Endothelial cell of umbilical vein (primary cell): ENCODE measurements around the gene ACSS1. TPM values are rescaled to one million over a fixed set of nuclear protein-coding genes. Genes with fewer than 3 reads are reported as not detected.

Source experiments
- BruUV-seq: library from RNA; stranded (reverse); fragments of 400-500 nt; replicated peaks from 2 replicates; lab custom pipeline; 2021; lab: Mats Ljungman, UMichigan
- CTCF ChIA-PET: fragments of 300-600, 350-600 bp; sonication (Branson Sonifier 250); formaldehyde crosslinking; loops from one replicate; lab custom pipeline; 2021; ENCODE audit warnings: antibody characterized with exemption, inconsistent platforms; lab: Charles Lee
- POLR2A ChIA-PET: fragments of 300-600, 350-600 bp; sonication (Branson Sonifier 250); formaldehyde crosslinking; loops from one replicate; lab custom pipeline; 2021; ENCODE audit warnings: antibody characterized with exemption, inconsistent platforms; lab: Charles Lee
- DNase-seq: peaks from one replicate; pipeline ENCODE4 v3.0.0-alpha.2; 2011; ENCODE audit warnings: low read depth, low spot score
- FAIRE-seq: peaks from 2 replicates; lab custom pipeline; 2011; peaks lifted over from hg19 to GRCh38; lab: Jason Lieb, UNC
- H2AFZ ChIP-seq: 2 replicates; pipeline ENCODE4 v1.6.0; 2012; ENCODE audit warnings: low read depth, low read length, control low read depth, inconsistent platforms
- H3K27ac ChIP-seq: 2 replicates; pipeline ENCODE4 v1.5.1; 2011; ENCODE audit warnings: low read depth, mild to moderate bottlenecking, control low read depth, low read length, moderate library complexity; ENCODE audit not compliant: insufficient read depth
- H3K27me3 ChIP-seq, 2 experiments: 2 replicates each; pipeline versions ENCODE4 v1.6.0 to v1.6.1; 2011; ENCODE audit warnings: low read length in 2 of 2, mixed read lengths in 1 of 2; ENCODE audit not compliant: control insufficient read depth in 2 of 2, insufficient read depth in 2 of 2
- H3K36me3 ChIP-seq, 2 experiments: 2 replicates in 1 of 2; 3 replicates in 1 of 2; pipeline ENCODE4 v1.5.1; 2011; ENCODE audit warnings: low read length in 2 of 2, mild to moderate bottlenecking in 1 of 2, moderate library complexity in 1 of 2; ENCODE audit not compliant: control insufficient read depth in 2 of 2, insufficient read depth in 2 of 2; ENCODE audit errors: extremely low read depth in 1 of 2
- H3K4me1 ChIP-seq: 3 replicates; pipeline ENCODE4 v1.5.1; 2011; ENCODE audit warnings: mild to moderate bottlenecking, low read length; ENCODE audit not compliant: control insufficient read depth, insufficient read depth; ENCODE audit errors: extremely low read depth
- H3K4me2 ChIP-seq: 2 replicates; pipeline ENCODE4 v1.6.1; 2011; ENCODE audit warnings: low read length, control low read depth, mixed read lengths; ENCODE audit not compliant: insufficient read depth
- H3K4me3 ChIP-seq, 3 experiments: fragments of 200-600 bp in 1 of 3; sonication (generic), shearing (Covaris generic) in 1 of 3; replicated peaks in 1 of 3; 2 replicates each; pipeline ENCODE4 v1.5.1; 2011 to 2016; ENCODE audit warnings: control low read depth in 3 of 3, low read length in 3 of 3, mild to moderate bottlenecking in 2 of 3, inconsistent platforms in 1 of 3, low read depth in 1 of 3, moderate library complexity in 1 of 3; ENCODE audit not compliant: insufficient read depth in 1 of 3
- H3K79me2 ChIP-seq: 2 replicates; pipeline ENCODE4 v1.6.0; 2012; ENCODE audit warnings: low read length, inconsistent platforms; ENCODE audit not compliant: control insufficient read depth, insufficient read depth
- H3K9ac ChIP-seq: replicated peaks from 2 replicates; pipeline ENCODE3; 2011; ENCODE audit warnings: low read length, control low read depth; ENCODE audit not compliant: insufficient read depth; ENCODE audit errors: extremely low read depth
- H3K9me1 ChIP-seq: replicated peaks from 3 replicates; pipeline ENCODE4 v1.6.0; 2011; ENCODE audit warnings: mild to moderate bottlenecking, low read length; ENCODE audit not compliant: control insufficient read depth, insufficient read depth; ENCODE audit errors: extremely low read depth
- H3K9me3 ChIP-seq: replicated peaks from 2 replicates; pipeline ENCODE4 v1.5.1; 2012; ENCODE audit warnings: low read length, inconsistent platforms; ENCODE audit not compliant: control insufficient read depth, insufficient read depth
- H4K20me1 ChIP-seq: replicated peaks from 2 replicates; pipeline ENCODE3; 2011; ENCODE audit warnings: mild to moderate bottlenecking, low read length; ENCODE audit not compliant: control insufficient read depth, insufficient read depth; ENCODE audit errors: extremely low read depth
- CTCF ChIP-seq, 2 donors: IDR thresholded peaks; 1 replicate in 1 of 2; 2 replicates in 1 of 2; pipeline ENCODE4 v1.5.1; 2011; ENCODE audit warnings: low read length in 2 of 2, mild to moderate bottlenecking in 2 of 2, moderate library complexity in 2 of 2, control low read depth in 1 of 2, inconsistent platforms in 1 of 2, low read depth in 1 of 2; ENCODE audit not compliant: insufficient read depth in 1 of 2; ENCODE audit errors: extremely low read depth in 1 of 2
- EZH2 ChIP-seq: IDR thresholded peaks from 2 replicates; pipeline ENCODE4 v1.6.1; 2012; ENCODE audit warnings: borderline replicate concordance, low read depth, mild to moderate bottlenecking, moderate library complexity, low read length, inconsistent platforms; ENCODE audit not compliant: severe bottlenecking
- FOS ChIP-seq: IDR thresholded peaks from 2 replicates; pipeline ENCODE4 v1.6.1; 2011; ENCODE audit warnings: mild to moderate bottlenecking, low read length, moderate library complexity, borderline replicate concordance; ENCODE audit not compliant: insufficient read depth
- GATA2 ChIP-seq: IDR thresholded peaks from 2 replicates; pipeline ENCODE4 v1.7.0; 2011; ENCODE audit warnings: low read depth, mild to moderate bottlenecking, moderate library complexity, mixed read lengths, low read length; ENCODE audit not compliant: insufficient read length, insufficient read depth
- JUN ChIP-seq: IDR thresholded peaks from 2 replicates; pipeline ENCODE4 v1.6.1; 2011; ENCODE audit warnings: borderline replicate concordance, low read depth; ENCODE audit not compliant: insufficient read length, insufficient read depth
- MAX ChIP-seq: IDR thresholded peaks from 2 replicates; pipeline ENCODE4 v1.6.1; 2011; ENCODE audit not compliant: insufficient read depth, insufficient read length
- MYC ChIP-seq: IDR thresholded peaks from one replicate; pipeline ENCODE4 v1.6.1; 2011; ENCODE audit warnings: mild to moderate bottlenecking, low read depth, low read length
- POLR2A ChIP-seq: IDR thresholded peaks from 2 replicates; pipeline ENCODE4 v1.6.1; 2012; ENCODE audit warnings: low read depth, mild to moderate bottlenecking, control low read depth, low read length
- POLR2AphosphoS5 ChIP-seq: IDR thresholded peaks from 2 replicates; pipeline ENCODE4 v1.6.1; 2012; ENCODE audit warnings: low read depth, mild to moderate bottlenecking, control low read depth, low read length, moderate library complexity; ENCODE audit not compliant: insufficient read depth
- dilution Hi-C: fragments of 300-500 bp; cut with MboI; formaldehyde crosslinking; loops from one replicate; pipeline ENCODE4 v1.15.0; 2019; ENCODE audit warnings: low sequenced_read_pairs; ENCODE audit not compliant: extremely low pct_ligation_motif_present
- intact Hi-C: fragments of 100-400 bp; cut with micrococcal nuclease; formaldehyde crosslinking; loops from one replicate; pipeline ENCODE4 v1.10.0; 2022
- polyA plus RNA-seq, 4 experiments: library from polyadenylated mRNA; depleted of rRNA in 3 of 4; stranded (reverse) in 3 of 4; unstranded in 1 of 4; fragments of >200 nt; gene quantifications; 2 replicates each; pipeline versions ENCODE4 v1.2.1 to v1.2.3, GENCODE V29; 2011 to 2012; ENCODE audit warnings: missing spikeins in 1 of 4
- total RNA-seq: library from RNA; stranded (reverse); gene quantifications from 2 replicates; pipeline ENCODE4 v1.2.3, GENCODE V29; 2021

ACSS1 gene
- total and polyA plus RNA-seq, 2 donors (not counting 3 experiments of a cell fraction or from before 2014, with no cell fraction given) = 6.2 to 17.9 TPM

GRCh38 chr20:25049261-25050060, 8.5 kb downstream of the ACSS1 start:
- Histone ChIP-seq H3K4me2 (no peak overlapping the region), H4K20me1 (no peaks in the 10 kb centered on the region), H3K9me1 (no peaks in the 10 kb centered on the region), H3K4me3 (no peak overlapping the region), H3K27me3 (peaks cover 0 to 2% of the 10 kb centered on the region in 2 experiments), H3K9me3 (no peaks in the 10 kb centered on the region), H3K36me3 (no peaks in the 10 kb centered on the region), H3K27ac (no peak overlapping the region), H2AFZ (no peak overlapping the region), H3K79me2 (no peaks in the 10 kb centered on the region), H3K4me1 (no peaks in the 10 kb centered on the region), H3K9ac (no peak overlapping the region)
- POLR2A ChIA-PET = no interaction called here
- no peak for TF ChIP-seq POLR2A
- no peak for TF ChIP-seq EZH2
- no peak for TF ChIP-seq POLR2AphosphoS5
- no peak for TF ChIP-seq GATA2
- TF ChIP-seq FOS = no peak
- TF ChIP-seq CTCF (IDR thresholded peaks at IDR 0.05; ENCODE audit: extremely low read depth in 1 of 2, insufficient read depth in 1 of 2, low read depth in 1 of 2, low read length in 2 of 2) = no peak
- TF ChIP-seq MAX = no peak
- no peak for TF ChIP-seq JUN
- no peak for TF ChIP-seq MYC
- dilution Hi-C loops (no loop called here), intact Hi-C loops (no loop called here)
- DNase-seq = no peak
- FAIRE-seq = no peak
- no TSS peak for BruUV-seq
- CTCF ChIA-PET = no interaction called here
